Endothelial cell of umbilical vein (primary cell): ENCODE measurements around the gene KLK3. TPM values are rescaled to one million over a fixed set of nuclear protein-coding genes. Genes with fewer than 3 reads are reported as not detected.

Source experiments
- BruUV-seq: library from RNA; stranded (reverse); fragments of 400-500 nt; replicated peaks from 2 replicates; lab custom pipeline; 2021; lab: Mats Ljungman, UMichigan
- CTCF ChIA-PET: fragments of 300-600, 350-600 bp; sonication (Branson Sonifier 250); formaldehyde crosslinking; loops from one replicate; lab custom pipeline; 2021; ENCODE audit warnings: antibody characterized with exemption, inconsistent platforms; lab: Charles Lee
- POLR2A ChIA-PET: fragments of 300-600, 350-600 bp; sonication (Branson Sonifier 250); formaldehyde crosslinking; loops from one replicate; lab custom pipeline; 2021; ENCODE audit warnings: antibody characterized with exemption, inconsistent platforms; lab: Charles Lee
- DNase-seq: peaks from one replicate; pipeline ENCODE4 v3.0.0-alpha.2; 2011; ENCODE audit warnings: low read depth, low spot score
- FAIRE-seq: peaks from 2 replicates; lab custom pipeline; 2011; peaks lifted over from hg19 to GRCh38; lab: Jason Lieb, UNC
- H2AFZ ChIP-seq: 2 replicates; pipeline ENCODE4 v1.6.0; 2012; ENCODE audit warnings: low read depth, low read length, control low read depth, inconsistent platforms
- H3K27ac ChIP-seq: 2 replicates; pipeline ENCODE4 v1.5.1; 2011; ENCODE audit warnings: low read depth, mild to moderate bottlenecking, control low read depth, low read length, moderate library complexity; ENCODE audit not compliant: insufficient read depth
- H3K27me3 ChIP-seq, 2 experiments: 2 replicates each; pipeline versions ENCODE4 v1.6.0 to v1.6.1; 2011; ENCODE audit warnings: low read length in 2 of 2, mixed read lengths in 1 of 2; ENCODE audit not compliant: control insufficient read depth in 2 of 2, insufficient read depth in 2 of 2
- H3K36me3 ChIP-seq, 2 experiments: 2 replicates in 1 of 2; 3 replicates in 1 of 2; pipeline ENCODE4 v1.5.1; 2011; ENCODE audit warnings: low read length in 2 of 2, mild to moderate bottlenecking in 1 of 2, moderate library complexity in 1 of 2; ENCODE audit not compliant: control insufficient read depth in 2 of 2, insufficient read depth in 2 of 2; ENCODE audit errors: extremely low read depth in 1 of 2
- H3K4me1 ChIP-seq: 3 replicates; pipeline ENCODE4 v1.5.1; 2011; ENCODE audit warnings: mild to moderate bottlenecking, low read length; ENCODE audit not compliant: control insufficient read depth, insufficient read depth; ENCODE audit errors: extremely low read depth
- H3K4me2 ChIP-seq: 2 replicates; pipeline ENCODE4 v1.6.1; 2011; ENCODE audit warnings: low read length, control low read depth, mixed read lengths; ENCODE audit not compliant: insufficient read depth
- H3K4me3 ChIP-seq, 3 experiments: fragments of 200-600 bp in 1 of 3; sonication (generic), shearing (Covaris generic) in 1 of 3; replicated peaks in 1 of 3; 2 replicates each; pipeline ENCODE4 v1.5.1; 2011 to 2016; ENCODE audit warnings: control low read depth in 3 of 3, low read length in 3 of 3, mild to moderate bottlenecking in 2 of 3, inconsistent platforms in 1 of 3, low read depth in 1 of 3, moderate library complexity in 1 of 3; ENCODE audit not compliant: insufficient read depth in 1 of 3
- H3K79me2 ChIP-seq: 2 replicates; pipeline ENCODE4 v1.6.0; 2012; ENCODE audit warnings: low read length, inconsistent platforms; ENCODE audit not compliant: control insufficient read depth, insufficient read depth
- H3K9ac ChIP-seq: replicated peaks from 2 replicates; pipeline ENCODE3; 2011; ENCODE audit warnings: low read length, control low read depth; ENCODE audit not compliant: insufficient read depth; ENCODE audit errors: extremely low read depth
- H3K9me1 ChIP-seq: replicated peaks from 3 replicates; pipeline ENCODE4 v1.6.0; 2011; ENCODE audit warnings: mild to moderate bottlenecking, low read length; ENCODE audit not compliant: control insufficient read depth, insufficient read depth; ENCODE audit errors: extremely low read depth
- H3K9me3 ChIP-seq: replicated peaks from 2 replicates; pipeline ENCODE4 v1.5.1; 2012; ENCODE audit warnings: low read length, inconsistent platforms; ENCODE audit not compliant: control insufficient read depth, insufficient read depth
- H4K20me1 ChIP-seq: replicated peaks from 2 replicates; pipeline ENCODE3; 2011; ENCODE audit warnings: mild to moderate bottlenecking, low read length; ENCODE audit not compliant: control insufficient read depth, insufficient read depth; ENCODE audit errors: extremely low read depth
- EZH2 ChIP-seq: IDR thresholded peaks from 2 replicates; pipeline ENCODE4 v1.6.1; 2012; ENCODE audit warnings: borderline replicate concordance, low read depth, mild to moderate bottlenecking, moderate library complexity, low read length, inconsistent platforms; ENCODE audit not compliant: severe bottlenecking
- FOS ChIP-seq: IDR thresholded peaks from 2 replicates; pipeline ENCODE4 v1.6.1; 2011; ENCODE audit warnings: mild to moderate bottlenecking, low read length, moderate library complexity, borderline replicate concordance; ENCODE audit not compliant: insufficient read depth
- GATA2 ChIP-seq: IDR thresholded peaks from 2 replicates; pipeline ENCODE4 v1.7.0; 2011; ENCODE audit warnings: low read depth, mild to moderate bottlenecking, moderate library complexity, mixed read lengths, low read length; ENCODE audit not compliant: insufficient read length, insufficient read depth
- JUN ChIP-seq: IDR thresholded peaks from 2 replicates; pipeline ENCODE4 v1.6.1; 2011; ENCODE audit warnings: borderline replicate concordance, low read depth; ENCODE audit not compliant: insufficient read length, insufficient read depth
- MAX ChIP-seq: IDR thresholded peaks from 2 replicates; pipeline ENCODE4 v1.6.1; 2011; ENCODE audit not compliant: insufficient read depth, insufficient read length
- MYC ChIP-seq: IDR thresholded peaks from one replicate; pipeline ENCODE4 v1.6.1; 2011; ENCODE audit warnings: mild to moderate bottlenecking, low read depth, low read length
- POLR2A ChIP-seq: IDR thresholded peaks from 2 replicates; pipeline ENCODE4 v1.6.1; 2012; ENCODE audit warnings: low read depth, mild to moderate bottlenecking, control low read depth, low read length
- POLR2AphosphoS5 ChIP-seq: IDR thresholded peaks from 2 replicates; pipeline ENCODE4 v1.6.1; 2012; ENCODE audit warnings: low read depth, mild to moderate bottlenecking, control low read depth, low read length, moderate library complexity; ENCODE audit not compliant: insufficient read depth
- dilution Hi-C: fragments of 300-500 bp; cut with MboI; formaldehyde crosslinking; loops from one replicate; pipeline ENCODE4 v1.15.0; 2019; ENCODE audit warnings: low sequenced_read_pairs; ENCODE audit not compliant: extremely low pct_ligation_motif_present
- intact Hi-C: fragments of 100-400 bp; cut with micrococcal nuclease; formaldehyde crosslinking; loops from one replicate; pipeline ENCODE4 v1.10.0; 2022
- polyA plus RNA-seq, 4 experiments: library from polyadenylated mRNA; depleted of rRNA in 3 of 4; stranded (reverse) in 3 of 4; unstranded in 1 of 4; fragments of >200 nt; gene quantifications; 2 replicates each; pipeline versions ENCODE4 v1.2.1 to v1.2.3, GENCODE V29; 2011 to 2012; ENCODE audit warnings: missing spikeins in 1 of 4
- total RNA-seq: library from RNA; stranded (reverse); gene quantifications from 2 replicates; pipeline ENCODE4 v1.2.3, GENCODE V29; 2021
- TF ChIP-seq, protein P1 (sequence below), 2 donors: IDR thresholded peaks; 1 replicate in 1 of 2; 2 replicates in 1 of 2; pipeline ENCODE4 v1.5.1; 2011; ENCODE audit warnings: low read length in 2 of 2, mild to moderate bottlenecking in 2 of 2, moderate library complexity in 2 of 2, control low read depth in 1 of 2, inconsistent platforms in 1 of 2, low read depth in 1 of 2; ENCODE audit not compliant: insufficient read depth in 1 of 2; ENCODE audit errors: extremely low read depth in 1 of 2

KLK3 gene
- total and polyA plus RNA-seq, 2 donors (not counting 3 experiments of a cell fraction or from before 2014, with no cell fraction given), result not detected

DNA sequence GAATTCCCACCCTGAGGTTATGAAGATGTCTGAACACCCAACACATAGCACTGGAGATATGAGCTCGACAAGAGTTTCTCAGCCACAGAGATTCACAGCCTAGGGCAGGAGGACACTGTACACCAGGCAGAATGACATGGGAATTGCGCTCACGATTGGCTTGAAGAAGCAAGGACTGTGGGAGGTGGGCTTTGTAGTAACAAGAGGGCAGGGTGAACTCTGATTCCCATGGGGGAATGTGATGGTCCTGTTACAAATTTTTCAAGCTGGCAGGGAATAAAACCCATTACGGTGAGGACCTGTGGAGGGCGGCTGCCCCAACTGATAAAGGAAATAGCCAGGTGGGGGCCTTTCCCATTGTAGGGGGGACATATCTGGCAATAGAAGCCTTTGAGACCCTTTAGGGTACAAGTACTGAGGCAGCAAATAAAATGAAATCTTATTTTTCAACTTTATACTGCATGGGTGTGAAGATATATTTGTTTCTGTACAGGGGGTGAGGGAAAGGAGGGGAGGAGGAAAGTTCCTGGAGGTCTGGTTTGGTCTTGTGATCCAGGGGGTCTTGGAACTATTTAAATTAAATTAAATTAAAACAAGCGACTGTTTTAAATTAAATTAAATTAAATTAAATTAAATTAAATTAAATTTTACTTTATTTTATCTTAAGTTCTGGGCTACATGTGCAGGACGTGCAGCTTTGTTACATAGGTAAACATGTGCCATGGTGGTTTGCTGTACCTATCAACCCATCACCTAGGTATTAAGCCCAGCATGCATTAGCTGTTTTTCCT lies 7.0 kb downstream of the KLK3 start:
- intact Hi-C loops, result no loop called here
- H2AFZ ChIP-seq, result no peak overlapping the region
- no peaks in the 10 kb centered on the region for H3K9me1 ChIP-seq
- dilution Hi-C loops, result no loop called here
- H3K4me2 ChIP-seq, result no peak overlapping the region
- ChIA-PET CTCF (no interaction called here), POLR2A (no interaction called here)
- no peaks in the 10 kb centered on the region for H3K9me3 ChIP-seq
- H3K9ac ChIP-seq, result no peak overlapping the region
- FAIRE-seq (no peak), DNase-seq (no peak)
- BruUV-seq, result no TSS peak
- H3K27me3 ChIP-seq, result no peaks in the 10 kb centered on the region
- H3K79me2 ChIP-seq, result no peaks in the 10 kb centered on the region
- no peak overlapping the region for H3K4me3 ChIP-seq
- no peaks in the 10 kb centered on the region for H3K36me3 ChIP-seq
- no peak overlapping the region for H3K27ac ChIP-seq
- no peak for TF ChIP-seq MYC
- TF ChIP-seq GATA2, result no peak
- TF ChIP-seq FOS, result no peak
- TF ChIP-seq POLR2A, result no peak
- no peak for TF ChIP-seq POLR2AphosphoS5
- TF ChIP-seq MAX, result no peak
- TF ChIP-seq EZH2, result no peak
- H4K20me1 ChIP-seq, result no peaks in the 10 kb centered on the region
- no peaks in the 10 kb centered on the region for H3K4me1 ChIP-seq

GRCh38 chr19:50869479-50869878 lies 14.8 kb downstream of the KLK3 start:
- Histone ChIP-seq H3K9ac (no peak overlapping the region), H3K9me1 (no peaks in the 10 kb centered on the region), H3K79me2 (no peaks in the 10 kb centered on the region), H3K4me1 (no peaks in the 10 kb centered on the region), H2AFZ (no peak overlapping the region), H3K36me3 (no peaks in the 10 kb centered on the region), H3K27ac (no peak overlapping the region), H3K27me3 (no peaks in the 10 kb centered on the region), H3K4me3 (no peak overlapping the region), H3K4me2 (no peak overlapping the region), H4K20me1 (no peaks in the 10 kb centered on the region), H3K9me3 (no peaks in the 10 kb centered on the region)
- intact Hi-C loops, result no loop called here
- ChIA-PET POLR2A (no interaction called here), CTCF (no interaction called here)
- dilution Hi-C loops, result no loop called here
- no peak for DNase-seq
- TF ChIP-seq JUN (no peak), MAX (no peak), GATA2 (no peak), FOS (no peak), MYC (no peak), POLR2AphosphoS5 (no peak)
- TF ChIP-seq, protein P1, sequence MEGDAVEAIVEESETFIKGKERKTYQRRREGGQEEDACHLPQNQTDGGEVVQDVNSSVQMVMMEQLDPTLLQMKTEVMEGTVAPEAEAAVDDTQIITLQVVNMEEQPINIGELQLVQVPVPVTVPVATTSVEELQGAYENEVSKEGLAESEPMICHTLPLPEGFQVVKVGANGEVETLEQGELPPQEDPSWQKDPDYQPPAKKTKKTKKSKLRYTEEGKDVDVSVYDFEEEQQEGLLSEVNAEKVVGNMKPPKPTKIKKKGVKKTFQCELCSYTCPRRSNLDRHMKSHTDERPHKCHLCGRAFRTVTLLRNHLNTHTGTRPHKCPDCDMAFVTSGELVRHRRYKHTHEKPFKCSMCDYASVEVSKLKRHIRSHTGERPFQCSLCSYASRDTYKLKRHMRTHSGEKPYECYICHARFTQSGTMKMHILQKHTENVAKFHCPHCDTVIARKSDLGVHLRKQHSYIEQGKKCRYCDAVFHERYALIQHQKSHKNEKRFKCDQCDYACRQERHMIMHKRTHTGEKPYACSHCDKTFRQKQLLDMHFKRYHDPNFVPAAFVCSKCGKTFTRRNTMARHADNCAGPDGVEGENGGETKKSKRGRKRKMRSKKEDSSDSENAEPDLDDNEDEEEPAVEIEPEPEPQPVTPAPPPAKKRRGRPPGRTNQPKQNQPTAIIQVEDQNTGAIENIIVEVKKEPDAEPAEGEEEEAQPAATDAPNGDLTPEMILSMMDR (IDR thresholded peaks at IDR 0.05; ENCODE audit: extremely low read depth in 1 of 2, insufficient read depth in 1 of 2, low read depth in 1 of 2, low read length in 2 of 2), result no peak
- BruUV-seq, result no TSS peak
- FAIRE-seq, result no peak
